SU-DHL-6 (cell line): ENCODE measurements around the gene VRK3.
"Not testable (repeated sequence)": the region's sequence is repeated elsewhere in the genome, so short reads cannot be mapped to it uniquely, and the experiment has no call there.

Experiments
- EZH2phosphoT487 ChIP-seq: fragments of 200-600 bp; sonication (generic), shearing (Covaris generic); conservative IDR thresholded peaks from 2 replicates; pipeline ENCODE4 v1.6.1; 2018; ENCODE audit warnings: mild to moderate bottlenecking, antibody characterized with exemption, low read length, moderate library complexity, mixed read lengths
- TF ChIP-seq, protein P1 (sequence below): fragments of 200-600 bp; sonication (generic); IDR thresholded peaks from one replicate; pipeline ENCODE4 v1.5.1; 2017; ENCODE audit warnings: antibody characterized with exemption, mild to moderate bottlenecking, low read length, moderate library complexity; ENCODE audit not compliant: insufficient read depth, poor library complexity, severe bottlenecking

DNA sequence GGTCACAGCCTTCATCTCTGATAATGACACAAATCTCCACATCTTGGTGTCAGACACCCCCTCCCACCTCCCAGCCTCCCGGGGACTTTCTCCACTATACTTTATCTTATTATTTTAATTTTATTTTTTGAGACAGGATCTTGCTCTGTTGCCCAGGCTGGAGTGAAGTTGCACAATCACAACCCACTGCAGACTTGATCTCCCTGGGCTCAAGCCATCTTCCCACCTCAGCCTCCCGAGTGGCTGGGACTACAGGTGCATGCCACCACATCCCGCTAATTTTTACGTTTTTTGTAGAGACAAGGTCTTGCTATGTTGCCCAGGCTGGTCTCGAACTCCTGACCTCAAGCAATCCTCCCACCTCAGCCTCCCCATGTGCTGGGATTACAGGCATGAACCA, 43.2 kb upstream of the VRK3 start:
- TF ChIP-seq, protein P1, sequence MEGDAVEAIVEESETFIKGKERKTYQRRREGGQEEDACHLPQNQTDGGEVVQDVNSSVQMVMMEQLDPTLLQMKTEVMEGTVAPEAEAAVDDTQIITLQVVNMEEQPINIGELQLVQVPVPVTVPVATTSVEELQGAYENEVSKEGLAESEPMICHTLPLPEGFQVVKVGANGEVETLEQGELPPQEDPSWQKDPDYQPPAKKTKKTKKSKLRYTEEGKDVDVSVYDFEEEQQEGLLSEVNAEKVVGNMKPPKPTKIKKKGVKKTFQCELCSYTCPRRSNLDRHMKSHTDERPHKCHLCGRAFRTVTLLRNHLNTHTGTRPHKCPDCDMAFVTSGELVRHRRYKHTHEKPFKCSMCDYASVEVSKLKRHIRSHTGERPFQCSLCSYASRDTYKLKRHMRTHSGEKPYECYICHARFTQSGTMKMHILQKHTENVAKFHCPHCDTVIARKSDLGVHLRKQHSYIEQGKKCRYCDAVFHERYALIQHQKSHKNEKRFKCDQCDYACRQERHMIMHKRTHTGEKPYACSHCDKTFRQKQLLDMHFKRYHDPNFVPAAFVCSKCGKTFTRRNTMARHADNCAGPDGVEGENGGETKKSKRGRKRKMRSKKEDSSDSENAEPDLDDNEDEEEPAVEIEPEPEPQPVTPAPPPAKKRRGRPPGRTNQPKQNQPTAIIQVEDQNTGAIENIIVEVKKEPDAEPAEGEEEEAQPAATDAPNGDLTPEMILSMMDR = not testable (repeated sequence)
- not testable (repeated sequence) for TF ChIP-seq EZH2phosphoT487
